Vagina (tissue), 2 donors: ENCODE measurements around the gene IP6K2.

ENCODE experiments used
- POLR2A ChIP-seq, 2 donors: fragments of 450-650 bp; IDR thresholded peaks; one replicate each; pipeline ENCODE4 v1.6.1; 2017; ENCODE audit warnings: antibody characterized with exemption in 2 of 2, mild to moderate bottlenecking in 2 of 2, moderate library complexity in 2 of 2
- POLR2AphosphoS5 ChIP-seq, 2 donors: sonication (generic); formaldehyde crosslinking; IDR thresholded peaks; one replicate each; pipeline ENCODE4 v1.9.0; 2017; ENCODE audit warnings: antibody characterized with exemption in 2 of 2, mild to moderate bottlenecking in 2 of 2, low read depth in 1 of 2; ENCODE audit not compliant: insufficient read depth in 1 of 2
- TF ChIP-seq, protein P1 (sequence below), 3 experiments: fragments of 450-650 bp in 2 of 3; fragments of 200-600 bp in 1 of 3; sonication (generic) in 1 of 3; IDR thresholded peaks; one replicate each; pipeline ENCODE4 v1.5.1; 2017 to 2019; ENCODE audit warnings: antibody characterized with exemption in 3 of 3, mild to moderate bottlenecking in 2 of 3, moderate library complexity in 2 of 3

DNA sequence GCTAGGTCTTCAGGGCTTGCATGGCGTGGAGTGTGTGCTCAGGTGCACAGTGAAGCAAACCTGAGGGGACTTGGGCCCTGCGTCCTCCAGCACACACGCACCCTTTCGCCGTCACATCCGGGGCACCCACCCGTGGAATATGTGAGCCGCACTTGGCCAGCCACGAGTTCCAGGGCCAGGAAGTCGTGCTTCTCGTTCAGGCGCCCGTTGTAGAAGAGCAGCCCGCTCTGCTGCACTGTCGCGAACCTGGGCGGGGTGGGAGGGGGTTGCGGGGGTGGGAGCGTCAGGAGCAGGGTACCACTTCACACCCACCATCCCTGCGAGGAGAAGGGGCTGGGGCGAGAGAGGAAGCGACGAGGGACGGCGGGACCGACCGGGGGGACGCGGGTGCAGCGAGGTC lies 61.4 kb downstream of the IP6K2 start:
- TF ChIP-seq, protein P1, sequence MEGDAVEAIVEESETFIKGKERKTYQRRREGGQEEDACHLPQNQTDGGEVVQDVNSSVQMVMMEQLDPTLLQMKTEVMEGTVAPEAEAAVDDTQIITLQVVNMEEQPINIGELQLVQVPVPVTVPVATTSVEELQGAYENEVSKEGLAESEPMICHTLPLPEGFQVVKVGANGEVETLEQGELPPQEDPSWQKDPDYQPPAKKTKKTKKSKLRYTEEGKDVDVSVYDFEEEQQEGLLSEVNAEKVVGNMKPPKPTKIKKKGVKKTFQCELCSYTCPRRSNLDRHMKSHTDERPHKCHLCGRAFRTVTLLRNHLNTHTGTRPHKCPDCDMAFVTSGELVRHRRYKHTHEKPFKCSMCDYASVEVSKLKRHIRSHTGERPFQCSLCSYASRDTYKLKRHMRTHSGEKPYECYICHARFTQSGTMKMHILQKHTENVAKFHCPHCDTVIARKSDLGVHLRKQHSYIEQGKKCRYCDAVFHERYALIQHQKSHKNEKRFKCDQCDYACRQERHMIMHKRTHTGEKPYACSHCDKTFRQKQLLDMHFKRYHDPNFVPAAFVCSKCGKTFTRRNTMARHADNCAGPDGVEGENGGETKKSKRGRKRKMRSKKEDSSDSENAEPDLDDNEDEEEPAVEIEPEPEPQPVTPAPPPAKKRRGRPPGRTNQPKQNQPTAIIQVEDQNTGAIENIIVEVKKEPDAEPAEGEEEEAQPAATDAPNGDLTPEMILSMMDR (IDR thresholded peaks at IDR 0.05), result no peak
- no peak for TF ChIP-seq POLR2A (IDR thresholded peaks at IDR 0.05)
- TF ChIP-seq POLR2AphosphoS5 (IDR thresholded peaks at IDR 0.05; ENCODE audit: insufficient read depth in 1 of 2, low read depth in 1 of 2), result no peak
